NOMO-1 (cell line): ENCODE results near the gene PDE3A.
"Not testable (repeated sequence)": the region's sequence is repeated elsewhere in the genome, so short reads cannot be mapped to it uniquely, and the experiment has no call there.

ENCODE experiments used
- DNase-seq, 2 experiments: peaks; one replicate each; lab custom pipeline; 2025; ENCODE audit not compliant: unreplicated experiment in 2 of 2; lab: John Stamatoyannopoulos, UW

The PDE3A gene

DNA sequence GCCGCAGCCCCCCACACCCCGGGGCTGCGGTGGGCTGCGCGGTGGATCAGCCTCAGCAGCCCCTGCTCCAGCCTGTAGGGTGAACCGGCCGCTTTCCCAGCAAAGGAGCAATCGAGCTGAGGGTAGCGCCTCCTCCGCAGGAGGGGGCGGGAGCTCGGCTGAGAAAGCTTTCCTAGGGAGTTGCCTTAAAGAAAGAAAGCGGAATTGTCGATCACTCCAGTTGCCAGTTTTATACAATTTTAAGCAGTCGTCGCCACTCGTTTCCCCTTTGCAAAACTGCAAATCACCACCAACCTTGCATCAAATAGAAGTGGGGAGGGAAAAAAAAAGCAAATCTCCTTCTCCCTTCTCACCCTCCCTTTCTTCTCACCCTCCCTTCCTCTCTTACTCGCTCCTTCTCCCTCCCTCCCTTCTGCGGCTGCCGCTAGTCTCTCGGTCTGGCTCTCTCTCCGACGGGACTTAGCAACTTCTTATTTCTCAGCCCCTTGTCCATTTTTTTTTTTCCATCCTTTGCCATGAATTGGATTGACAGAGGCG is at the start of gene PDE3A:
Gene PDE3A (plus strand): TSS at position 424 of the 537 bp plus-strand sequence. CDS start 748 bp downstream, outside the sequence.
- peak in 1 of 2 experiments; percentile 29 for DNase-seq

GRCh38 chr12:20319366-20319765 is 49.0 kb upstream of the PDE3A start:
- DNase-seq = peak in 1 of 2 experiments; percentile 18

DNA sequence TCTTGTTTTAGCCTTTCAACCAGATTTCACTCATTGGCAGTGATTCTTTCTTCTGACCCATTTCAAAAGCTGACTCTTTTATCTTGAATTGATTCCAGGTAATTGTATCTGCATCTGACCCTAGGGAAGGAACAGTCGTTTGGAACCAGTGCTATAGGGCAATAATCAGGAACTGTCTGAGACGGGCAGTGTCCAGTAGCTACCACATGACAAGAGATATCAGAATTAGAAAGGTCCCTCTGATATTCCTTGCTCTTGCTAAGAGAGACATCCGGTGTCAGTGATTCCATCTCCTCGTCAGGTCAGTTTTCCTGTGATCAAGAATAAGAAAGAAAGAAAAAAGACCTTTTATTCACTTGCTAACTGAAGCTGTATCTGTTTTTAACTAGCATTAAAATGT is 47.8 kb upstream of the PDE3A start:
- no peak for DNase-seq

- DNase-seq = not testable (repeated sequence)
Observed at GRCh38 chr12:20330826-20331505, 37.4 kb upstream of the PDE3A start.

GRCh38 chr12:20339060-20339459 is 29.3 kb upstream of the PDE3A start:
- DNase-seq = no peak

DNA sequence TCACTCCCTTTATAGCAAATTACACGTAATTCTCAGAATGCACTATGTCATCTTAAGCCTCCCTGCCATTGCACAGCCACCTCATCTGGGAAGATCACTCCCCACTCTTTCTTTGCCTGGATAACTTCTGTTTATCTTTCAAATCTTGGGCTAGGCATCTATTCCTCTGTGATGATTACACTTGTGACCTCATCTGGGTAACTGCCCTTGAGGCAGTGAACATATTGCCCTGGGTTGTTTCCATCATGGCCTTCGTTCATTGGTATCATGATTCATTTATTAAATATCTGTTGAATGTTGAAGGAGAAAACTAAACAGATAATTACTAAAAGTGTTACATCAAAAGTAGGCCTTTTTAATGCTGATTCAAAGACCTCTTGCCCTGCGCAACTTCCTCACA is 26.2 kb upstream of the PDE3A start:
- DNase-seq = no peak

DNA sequence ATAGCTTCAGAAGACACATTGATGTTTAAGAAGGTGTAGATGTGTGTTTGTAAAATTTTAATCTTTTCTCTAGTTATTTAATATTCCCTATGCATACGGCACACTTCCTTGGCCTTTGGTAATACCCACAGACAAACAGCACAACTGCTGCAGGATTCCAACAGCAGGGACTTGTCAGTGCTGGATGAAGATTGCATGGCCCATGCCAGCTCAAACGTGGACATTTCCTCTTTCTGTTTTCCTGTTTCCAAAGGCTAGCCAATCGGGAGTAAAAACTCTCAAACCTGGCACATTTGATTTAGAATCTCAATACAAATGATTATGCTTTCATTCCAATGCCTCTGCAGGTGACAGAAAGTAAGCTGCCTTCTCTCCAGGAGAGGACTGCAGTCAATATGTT is 22.5 kb upstream of the PDE3A start:
- DNase-seq = no peak

DNA sequence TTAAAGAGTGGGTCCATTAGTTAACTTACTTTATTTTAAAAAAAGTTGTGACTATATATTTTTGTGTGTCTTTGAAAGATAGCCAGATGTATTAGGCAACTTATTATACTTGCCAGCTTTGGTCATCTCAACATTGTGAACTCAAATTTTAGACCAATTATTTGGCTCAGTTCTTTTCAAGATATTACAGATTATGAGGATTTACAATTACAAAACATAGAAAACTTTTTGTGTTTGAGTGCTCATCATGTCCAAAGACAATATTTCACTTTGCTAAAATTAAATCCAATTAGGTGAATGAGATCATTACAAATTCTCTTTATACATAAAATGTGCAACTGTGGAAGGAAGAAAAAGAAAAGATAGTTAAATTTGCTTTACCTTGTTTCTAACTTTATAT is 18.3 kb upstream of the PDE3A start:
- no peak for DNase-seq

DNA sequence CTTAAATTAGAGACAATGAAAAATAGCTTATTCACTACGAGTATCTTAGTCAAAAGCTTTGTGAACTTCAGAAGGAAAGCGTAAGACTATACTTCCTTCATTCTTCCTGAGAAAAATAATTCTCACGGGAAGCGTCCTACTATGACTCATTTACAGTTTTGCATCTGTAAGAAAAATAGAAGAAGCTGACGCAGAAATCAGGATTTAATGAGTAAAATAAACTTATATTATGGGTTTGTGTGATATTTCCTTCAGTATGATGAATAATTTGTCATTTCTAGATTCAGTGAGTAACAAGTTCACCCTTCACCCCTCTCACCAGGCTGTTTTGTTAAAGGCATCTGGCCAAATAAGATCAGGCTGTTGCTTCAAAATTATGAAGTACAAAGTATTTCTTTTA is 17.8 kb upstream of the PDE3A start:
- no peak for DNase-seq

GRCh38 chr12:20351406-20351805 is 16.9 kb upstream of the PDE3A start:
- no peak for DNase-seq

DNA sequence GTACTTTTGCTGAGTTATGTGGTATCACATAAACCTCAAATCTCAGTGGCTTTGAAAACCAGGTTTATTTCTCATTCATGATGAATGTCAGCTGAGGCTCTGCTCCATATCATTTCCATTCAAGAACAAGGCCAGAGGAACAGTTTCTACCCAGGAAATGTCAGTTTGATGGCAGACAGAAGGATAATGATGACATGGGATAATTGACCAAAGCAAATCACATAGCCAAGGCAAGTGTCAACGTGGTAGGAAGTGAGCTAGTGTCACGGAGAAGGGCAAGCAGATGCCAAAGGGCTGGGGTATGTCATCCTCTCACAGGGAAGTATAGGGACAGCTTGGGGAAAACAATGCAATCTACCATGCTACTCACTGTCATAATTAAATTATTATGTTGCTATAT is 12.3 kb upstream of the PDE3A start:
- no peak for DNase-seq

DNA sequence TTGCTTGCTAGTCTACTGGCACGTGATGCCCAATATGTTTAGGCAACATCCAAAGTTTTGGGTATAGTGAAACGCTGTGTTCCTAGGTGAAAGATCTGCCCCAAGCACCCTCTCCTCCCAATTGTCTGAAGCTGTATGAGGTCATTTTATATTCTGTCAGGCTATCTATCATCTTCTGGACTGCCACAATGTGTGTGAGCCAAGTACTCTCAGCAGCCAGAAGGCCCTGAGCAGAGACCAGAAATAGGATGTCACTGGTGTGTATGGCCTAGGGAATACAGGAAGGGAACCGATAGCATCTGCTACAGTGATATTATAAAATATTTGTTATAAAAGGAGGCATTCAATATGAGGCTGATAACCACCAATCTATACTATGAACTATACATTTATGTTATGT is 7.9 kb upstream of the PDE3A start:
- no peak for DNase-seq

DNA sequence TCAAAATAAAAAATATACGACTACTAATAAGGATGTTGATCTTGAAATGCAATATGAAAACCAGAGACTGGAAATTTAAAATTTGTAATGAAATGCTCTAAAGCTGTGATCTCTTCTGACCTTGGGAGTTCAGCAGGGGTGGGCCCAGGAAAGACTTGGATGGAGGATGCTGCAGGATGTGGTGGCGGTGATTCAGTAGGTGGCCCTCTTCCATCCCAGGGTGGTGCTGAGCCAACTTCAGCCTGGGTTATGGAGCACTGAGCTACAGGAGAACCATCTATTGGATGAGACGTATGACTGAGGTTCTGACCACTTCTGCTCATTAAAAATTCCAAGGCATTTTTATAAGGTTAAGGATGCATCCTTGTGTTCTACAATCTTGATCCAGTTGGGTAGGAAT is 6.9 kb upstream of the PDE3A start:
- no peak for DNase-seq

GRCh38 chr12:20364501-20364900 is 3.8 kb upstream of the PDE3A start:
- DNase-seq = no peak

- no peak for DNase-seq
Observed at GRCh38 chr12:20366776-20367409, 1.4 kb upstream of the PDE3A start.

GRCh38 chr12:20367583-20368113 is 689 bp upstream of the PDE3A start:
- DNase-seq = no peak

DNA sequence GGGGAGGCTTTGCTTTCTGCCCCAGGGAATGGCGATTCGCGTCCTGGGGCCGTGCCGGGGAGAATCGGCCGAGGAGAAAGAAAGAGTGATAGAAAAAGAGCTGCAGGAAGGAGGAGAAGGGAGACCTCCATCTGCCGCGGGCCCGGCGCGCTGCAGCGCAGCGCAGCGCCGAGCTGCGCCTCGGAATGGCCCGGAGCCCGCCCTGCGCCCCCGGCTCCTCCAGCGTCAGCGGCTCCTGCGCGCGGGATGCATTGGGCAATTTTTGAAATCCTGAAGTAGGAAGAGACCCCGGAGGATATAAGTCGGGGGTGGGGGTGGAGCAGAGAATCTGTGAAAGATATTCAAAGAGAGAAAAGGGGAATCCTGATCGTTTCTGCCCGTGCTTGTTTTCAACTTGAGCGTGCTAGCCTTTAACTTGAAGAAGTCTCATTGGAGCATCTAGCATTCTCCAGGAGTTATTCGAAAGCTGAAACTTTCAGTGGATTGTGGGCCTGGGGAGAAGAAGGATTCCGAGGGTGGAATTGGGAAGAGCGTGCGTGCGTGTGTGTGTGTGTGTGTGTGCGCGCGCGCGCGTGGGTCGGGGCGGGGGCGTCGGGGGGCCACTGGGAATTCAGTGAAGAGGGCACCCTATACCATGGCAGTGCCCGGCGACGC is 441 bp downstream of the PDE3A start:
- DNase-seq = no peak

DNA sequence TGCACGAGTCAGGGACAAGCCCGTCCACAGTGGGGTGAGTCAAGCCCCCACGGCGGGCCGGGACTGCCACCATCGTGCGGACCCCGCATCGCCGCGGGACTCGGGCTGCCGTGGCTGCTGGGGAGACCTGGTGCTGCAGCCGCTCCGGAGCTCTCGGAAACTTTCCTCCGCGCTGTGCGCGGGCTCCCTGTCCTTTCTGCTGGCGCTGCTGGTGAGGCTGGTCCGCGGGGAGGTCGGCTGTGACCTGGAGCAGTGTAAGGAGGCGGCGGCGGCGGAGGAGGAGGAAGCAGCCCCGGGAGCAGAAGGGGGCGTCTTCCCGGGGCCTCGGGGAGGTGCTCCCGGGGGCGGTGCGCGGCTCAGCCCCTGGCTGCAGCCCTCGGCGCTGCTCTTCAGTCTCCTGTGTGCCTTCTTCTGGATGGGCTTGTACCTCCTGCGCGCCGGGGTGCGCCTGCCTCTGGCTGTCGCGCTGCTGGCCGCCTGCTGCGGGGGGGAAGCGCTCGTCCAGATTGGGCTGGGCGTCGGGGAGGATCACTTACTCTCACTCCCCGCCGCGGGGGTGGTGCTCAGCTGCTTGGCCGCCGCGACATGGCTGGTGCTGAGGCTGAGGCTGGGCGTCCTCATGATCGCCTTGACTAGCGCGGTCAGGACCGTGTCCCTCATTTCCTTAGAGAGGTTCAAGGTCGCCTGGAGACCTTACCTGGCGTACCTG is 1.1 kb downstream of the PDE3A start:
- peak; percentile 6 to 24 for DNase-seq

DNA sequence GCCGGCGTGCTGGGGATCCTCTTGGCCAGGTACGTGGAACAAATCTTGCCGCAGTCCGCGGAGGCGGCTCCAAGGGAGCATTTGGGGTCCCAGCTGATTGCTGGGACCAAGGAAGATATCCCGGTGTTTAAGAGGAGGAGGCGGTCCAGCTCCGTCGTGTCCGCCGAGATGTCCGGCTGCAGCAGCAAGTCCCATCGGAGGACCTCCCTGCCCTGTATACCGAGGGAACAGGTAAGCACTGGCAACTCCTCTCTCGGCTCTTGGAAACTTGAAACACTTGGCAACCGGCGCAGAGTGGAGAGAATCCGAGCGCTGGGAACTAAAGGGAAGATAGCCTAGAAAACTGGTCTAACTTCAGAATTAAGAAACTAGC is 1.7 kb downstream of the PDE3A start:
- no peak for DNase-seq

DNA sequence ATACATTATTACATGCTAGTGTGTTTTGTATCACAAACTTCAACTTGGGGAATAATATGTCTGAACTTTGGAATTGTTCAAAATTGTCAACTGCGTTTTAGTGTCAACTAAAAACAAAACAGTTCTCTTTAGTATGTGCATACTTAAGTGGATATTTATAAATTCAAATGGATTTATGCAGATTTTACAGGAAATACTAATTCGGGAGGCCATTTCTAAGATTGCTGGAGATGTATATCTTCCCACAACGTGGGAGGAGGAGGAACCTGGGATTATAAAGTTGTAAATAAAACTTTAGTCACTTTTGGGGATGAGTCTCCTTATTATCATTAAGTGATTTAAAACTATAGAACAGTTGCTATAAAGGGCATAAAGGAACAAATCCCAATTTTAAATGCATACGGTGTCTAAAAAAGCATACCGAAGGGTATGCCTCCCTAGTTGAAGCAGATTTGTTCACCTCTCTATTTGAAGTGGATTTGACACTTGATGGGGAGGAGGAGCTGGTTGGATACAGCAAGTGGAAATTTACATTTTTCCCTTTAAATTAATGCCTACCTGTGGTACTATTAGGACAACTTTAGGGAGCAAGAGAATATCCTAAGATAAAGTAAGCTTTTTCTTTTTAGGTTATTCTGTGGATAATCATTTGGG is 2.7 kb downstream of the PDE3A start:
- no peak for DNase-seq
